CD14-positive monocyte (primary cell): ENCODE data around the gene VAX1. TPM values are rescaled to one million over a fixed set of nuclear protein-coding genes. Genes with fewer than 3 reads are reported as not detected.

Experiments
- DNase-seq, 3 donors: peaks; one replicate each; pipeline ENCODE4 v3.0.0-alpha.2; 2011 to 2022
- H2AFZ ChIP-seq: 2 replicates; pipeline ENCODE4 v1.6.0; 2012; ENCODE audit warnings: mild to moderate bottlenecking, low read depth, low read length, inconsistent platforms; ENCODE audit not compliant: insufficient read depth, poor library complexity, severe bottlenecking
- H3K27ac ChIP-seq, 2 donors: 1 replicate in 1 of 2; 2 replicates in 1 of 2; pipeline ENCODE4 v1.5.1; 2012 to 2013; ENCODE audit warnings: low read length in 2 of 2, control low read depth in 1 of 2, inconsistent platforms in 1 of 2, low read depth in 1 of 2, mild to moderate bottlenecking in 1 of 2
- H3K27me3 ChIP-seq, 2 donors: one replicate each; pipeline versions ENCODE4 v1.6.0 to v1.6.1; 2011 to 2013; ENCODE audit warnings: low read length in 2 of 2; ENCODE audit not compliant: control insufficient read depth in 2 of 2, insufficient read depth in 2 of 2
- H3K36me3 ChIP-seq, 2 donors: replicated peaks in 1 of 2; 1 replicate in 1 of 2; 2 replicates in 1 of 2; pipeline versions ENCODE4 v1.5.1 to v1.6.1; 2012 to 2013; ENCODE audit warnings: low read length in 2 of 2, control low read depth in 1 of 2, inconsistent platforms in 1 of 2, mild to moderate bottlenecking in 1 of 2; ENCODE audit not compliant: insufficient read depth in 2 of 2, control insufficient read depth in 1 of 2
- H3K4me1 ChIP-seq, 2 donors: 1 replicate in 1 of 2; 2 replicates in 1 of 2; pipeline versions ENCODE4 v1.5.1 to v1.6.1; 2012 to 2013; ENCODE audit warnings: low read length in 2 of 2, control low read depth in 1 of 2, inconsistent platforms in 1 of 2, mild to moderate bottlenecking in 1 of 2, moderate library complexity in 1 of 2; ENCODE audit not compliant: insufficient read depth in 2 of 2, control insufficient read depth in 1 of 2
- H3K4me2 ChIP-seq: replicated peaks from 2 replicates; pipeline ENCODE3; 2012; ENCODE audit warnings: low read length, moderate library complexity, mild to moderate bottlenecking; ENCODE audit not compliant: poor library complexity, severe bottlenecking; ENCODE audit errors: extremely low read depth
- H3K4me3 ChIP-seq, 3 experiments: fragments of 200-600 bp in 1 of 3; sonication (generic) in 1 of 3; replicated peaks in 1 of 3; 1 replicate in 2 of 3; 2 replicates in 1 of 3; pipeline ENCODE4 v1.5.1; 2011 to 2013; ENCODE audit warnings: low read length in 3 of 3, mild to moderate bottlenecking in 3 of 3, control low read depth in 2 of 3, low read depth in 2 of 3, inconsistent platforms in 1 of 3, moderate library complexity in 1 of 3
- H3K79me2 ChIP-seq: 2 replicates; pipeline ENCODE4 v1.6.0; 2012; ENCODE audit warnings: mild to moderate bottlenecking, control low read depth, inconsistent platforms, low read length, moderate library complexity; ENCODE audit not compliant: insufficient read depth
- H3K9ac ChIP-seq: 2 replicates; pipeline ENCODE4 v1.6.0; 2017; ENCODE audit warnings: low read length, mild to moderate bottlenecking; ENCODE audit not compliant: insufficient read depth, poor library complexity, severe bottlenecking
- H3K9me3 ChIP-seq, 2 donors: replicated peaks in 1 of 2; 1 replicate in 1 of 2; 2 replicates in 1 of 2; pipeline versions ENCODE4 v1.5.1 to v1.6.1; 2012 to 2013; ENCODE audit warnings: low read length in 2 of 2, control low read depth in 1 of 2; ENCODE audit not compliant: control insufficient read depth in 1 of 2, insufficient read depth in 1 of 2
- H4K20me1 ChIP-seq: 2 replicates; pipeline ENCODE4 v1.6.0; 2012; ENCODE audit warnings: mild to moderate bottlenecking, low read length, control low read depth, moderate library complexity; ENCODE audit not compliant: insufficient read depth
- H3K27ac Mint-ChIP-seq, 7 donors: one replicate each; pipeline ENCODE4 v1.8.0; 2020; ENCODE audit warnings: mild to moderate bottlenecking in 7 of 7, mixed read lengths in 7 of 7, moderate library complexity in 6 of 7, inconsistent platforms in 2 of 7
- H3K27me3 Mint-ChIP-seq, 3 donors: one replicate each; pipeline ENCODE4 v1.8.0; 2021 to 2022; ENCODE audit warnings: low read depth in 3 of 3, mild to moderate bottlenecking in 3 of 3, mixed read lengths in 3 of 3, moderate library complexity in 3 of 3, inconsistent platforms in 1 of 3
- H3K36me3 Mint-ChIP-seq, 2 donors: one replicate each; pipeline ENCODE4 v1.8.0; 2020; ENCODE audit warnings: mixed read lengths in 2 of 2, inconsistent platforms in 1 of 2, mild to moderate bottlenecking in 1 of 2
- H3K4me1 Mint-ChIP-seq: one replicate; pipeline ENCODE4 v1.8.0; 2020; ENCODE audit warnings: mild to moderate bottlenecking, mixed read lengths
- H3K4me3 Mint-ChIP-seq, 2 donors: one replicate each; pipeline ENCODE4 v1.8.0; 2020; ENCODE audit warnings: mild to moderate bottlenecking in 2 of 2, mixed read lengths in 2 of 2, moderate library complexity in 1 of 2
- H3K9me3 Mint-ChIP-seq, 7 donors: one replicate each; pipeline ENCODE4 v1.8.0; 2020 to 2022; ENCODE audit warnings: mixed read lengths in 7 of 7, mild to moderate bottlenecking in 6 of 7, moderate library complexity in 6 of 7, inconsistent platforms in 2 of 7
- CTCF ChIP-seq: fragments of 200-600 bp; IDR thresholded peaks from one replicate; pipeline ENCODE4 v1.8.0; 2022; ENCODE audit warnings: antibody characterized with exemption, mild to moderate bottlenecking
- WGBS: methylation state at CpG from one replicate; pipeline ENCODE4 v1.1.5; 2013; ENCODE audit warnings: missing lambda C conversion rate; ENCODE audit not compliant: insufficient coverage; 5-methylcytosine and 5-hydroxymethylcytosine counted together
- intact Hi-C, 2 donors: fragments of 100-400 bp; cut with micrococcal nuclease; formaldehyde crosslinking; loops; one replicate each; pipeline versions ENCODE4 v1.15.0 to v1.15.1; 2023
- polyA plus RNA-seq, 3 donors: library from polyadenylated mRNA; depleted of rRNA in 1 of 3; unstranded in 2 of 3; stranded (reverse) in 1 of 3; fragments of 300-500 nt in 2 of 3; fragments of >200 nt in 1 of 3; fragmentation: Illumina TruSeq in 2 of 3; gene quantifications; 1 replicate in 2 of 3; 2 replicates in 1 of 3; pipeline ENCODE4 v1.2.3, GENCODE V29; 2012 to 2021

VAX1 gene
- polyA plus RNA-seq, 3 donors: not detected

- no peaks in the 10 kb centered on the region for H4K20me1 ChIP-seq
- no peaks in the 10 kb centered on the region for H3K79me2 ChIP-seq
- DNase-seq: no peak
- Mint-ChIP-seq H3K4me1 (peaks cover 35% of the 10 kb centered on the region), H3K4me3 (peak overlapping the region in 1 of 2 donors; percentile 89), H3K27ac (no peak overlapping the region), H3K27me3 (peaks cover 90 to 96% (median 92%) of the 10 kb centered on the region in 3 donors), H3K36me3 (peaks cover 3 to 5% of the 10 kb centered on the region in 2 donors), H3K9me3 (peaks cover 0 to 21% (median 15%) of the 10 kb centered on the region in 7 donors)
- intact Hi-C loops: no loop called here
- peaks cover 0 to 34% of the 10 kb centered on the region in 2 donors for H3K9me3 ChIP-seq
- H2AFZ ChIP-seq: peak overlapping the region; percentile 27
- no peaks in the 10 kb centered on the region for H3K36me3 ChIP-seq
- no peak overlapping the region for H3K4me3 ChIP-seq
- no peak for TF ChIP-seq CTCF
- no peak overlapping the region for H3K9ac ChIP-seq
- H3K27ac ChIP-seq: no peak overlapping the region
- no peak overlapping the region for H3K4me2 ChIP-seq
- H3K4me1 ChIP-seq: peaks cover 21 to 29% of the 10 kb centered on the region in 2 donors
- WGBS: 9% methylated on average over 17 of the region's 25 CpGs
- H3K27me3 ChIP-seq: peaks cover 83 to 95% of the 10 kb centered on the region in 2 donors
Observed at GRCh38 chr10:117168729-117169128, 30.7 kb upstream of the VAX1 start.

GRCh38 chr10:117167789-117168674 is 30.0 kb upstream of the VAX1 start:
- H4K20me1 ChIP-seq: no peaks in the 10 kb centered on the region
- peaks cover 89 to 96% of the 10 kb centered on the region in 2 donors for H3K27me3 ChIP-seq
- peaks cover 2 to 34% of the 10 kb centered on the region in 2 donors for H3K9me3 ChIP-seq
- peaks cover 27 to 36% of the 10 kb centered on the region in 2 donors for H3K4me1 ChIP-seq
- no peak overlapping the region for H3K27ac ChIP-seq
- Mint-ChIP-seq H3K4me1 (peaks cover 38% of the 10 kb centered on the region), H3K36me3 (peaks cover 3 to 5% of the 10 kb centered on the region in 2 donors), H3K4me3 (peak overlapping the region; percentile 53 to 89), H3K27ac (no peak overlapping the region), H3K27me3 (peaks cover 90 to 96% (median 91%) of the 10 kb centered on the region in 3 donors), H3K9me3 (peaks cover 0 to 21% (median 17%) of the 10 kb centered on the region in 7 donors)
- no peak overlapping the region for H3K9ac ChIP-seq
- WGBS: 4% methylated on average over 65 of the region's 75 CpGs
- H3K36me3 ChIP-seq: no peaks in the 10 kb centered on the region
- intact Hi-C loops: no loop called here
- H3K4me2 ChIP-seq: peak overlapping the region; percentile 55
- peak overlapping the region in 1 of 3 experiments; percentile 59 for H3K4me3 ChIP-seq
- TF ChIP-seq CTCF: peak; percentile 99
- H3K79me2 ChIP-seq: no peaks in the 10 kb centered on the region
- H2AFZ ChIP-seq: peak overlapping the region; percentile 61
- peak; percentile 57 to 70 (median 57) for DNase-seq
